ENCODE measurements around the gene TOLLIP. TPM values are rescaled to one million over a fixed set of nuclear protein-coding genes. Genes with fewer than 3 reads are reported as not detected.
A peak's percentile ranks its signal among the peaks of the same experiment; 100 is the strongest.
"Not testable (repeated sequence)": the region's sequence is repeated elsewhere in the genome, so short reads cannot be mapped to it uniquely, and the experiment has no call there.

Gene TOLLIP
- total RNA-seq, 1 donor from 2014 or later, result 139 TPM

DNA sequence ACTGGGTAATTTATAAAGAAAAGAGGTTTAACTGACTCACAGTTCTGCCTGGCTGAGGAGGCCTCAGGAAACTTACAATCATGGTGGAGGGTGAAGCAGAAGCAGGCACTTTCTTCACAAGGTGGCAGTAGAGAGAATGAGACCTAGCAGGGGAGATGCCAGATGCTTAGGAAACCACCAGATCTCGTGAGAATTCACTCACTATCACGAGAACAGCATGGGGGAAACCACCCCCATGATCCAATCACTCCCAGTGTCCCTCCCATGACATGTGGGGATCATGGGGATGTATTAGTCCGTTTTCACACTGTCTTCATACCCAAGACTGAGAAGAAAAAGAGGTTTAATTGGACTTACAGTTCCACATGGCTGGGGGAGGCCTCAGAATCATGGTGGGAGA, 45.0 kb downstream of the TOLLIP start:
- peak; percentile 72 for DNase-seq (ENCODE audit: low spot score)

- DNase-seq (ENCODE audit: low spot score), result no peak
These were observed 46.4 kb downstream of the TOLLIP start for GRCh38 chr11:1263010-1263409.

DNA sequence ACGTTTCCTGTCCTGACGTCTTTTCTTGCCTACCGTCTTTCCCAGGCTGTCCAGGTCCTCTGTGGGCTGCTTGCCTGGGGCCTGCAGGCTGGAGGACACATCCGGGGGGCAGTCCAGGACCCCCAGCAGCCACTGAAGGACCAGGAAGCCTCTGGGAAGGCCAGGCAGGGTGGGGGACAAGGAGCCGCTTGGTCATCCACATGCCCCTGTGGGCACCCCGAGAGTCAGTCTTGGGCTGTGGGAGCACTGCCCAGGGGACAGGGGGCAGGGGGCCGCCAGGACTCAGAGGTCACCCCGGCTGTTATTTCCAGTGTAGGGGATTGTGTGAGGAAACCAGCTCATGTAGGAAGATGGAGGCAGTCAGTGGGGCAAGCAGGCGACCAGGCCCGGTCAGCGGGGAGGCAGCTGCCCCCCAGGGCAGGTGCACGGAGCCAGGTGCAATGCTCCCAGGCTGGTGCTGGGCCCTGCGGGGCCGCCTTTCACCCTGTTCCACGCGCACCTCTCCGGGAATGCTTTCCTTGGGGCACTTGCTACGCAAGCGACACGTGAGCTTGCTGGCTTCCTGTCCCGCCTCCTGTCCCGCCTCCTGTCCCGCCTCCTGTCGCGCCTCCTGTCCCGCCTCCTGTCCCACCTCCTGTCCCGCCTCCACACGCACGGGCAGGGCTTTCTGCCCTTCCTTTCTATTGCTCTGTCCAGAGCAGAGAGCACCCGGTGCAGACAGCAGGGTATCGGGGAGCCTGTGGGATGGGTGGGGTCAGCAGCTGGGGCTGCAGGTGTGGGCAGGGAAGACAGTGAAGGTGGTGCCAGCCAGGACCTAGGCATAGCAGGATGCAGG, 47.0 kb downstream of the TOLLIP start:
- peak; percentile 92 for DNase-seq (ENCODE audit: low spot score)

DNA sequence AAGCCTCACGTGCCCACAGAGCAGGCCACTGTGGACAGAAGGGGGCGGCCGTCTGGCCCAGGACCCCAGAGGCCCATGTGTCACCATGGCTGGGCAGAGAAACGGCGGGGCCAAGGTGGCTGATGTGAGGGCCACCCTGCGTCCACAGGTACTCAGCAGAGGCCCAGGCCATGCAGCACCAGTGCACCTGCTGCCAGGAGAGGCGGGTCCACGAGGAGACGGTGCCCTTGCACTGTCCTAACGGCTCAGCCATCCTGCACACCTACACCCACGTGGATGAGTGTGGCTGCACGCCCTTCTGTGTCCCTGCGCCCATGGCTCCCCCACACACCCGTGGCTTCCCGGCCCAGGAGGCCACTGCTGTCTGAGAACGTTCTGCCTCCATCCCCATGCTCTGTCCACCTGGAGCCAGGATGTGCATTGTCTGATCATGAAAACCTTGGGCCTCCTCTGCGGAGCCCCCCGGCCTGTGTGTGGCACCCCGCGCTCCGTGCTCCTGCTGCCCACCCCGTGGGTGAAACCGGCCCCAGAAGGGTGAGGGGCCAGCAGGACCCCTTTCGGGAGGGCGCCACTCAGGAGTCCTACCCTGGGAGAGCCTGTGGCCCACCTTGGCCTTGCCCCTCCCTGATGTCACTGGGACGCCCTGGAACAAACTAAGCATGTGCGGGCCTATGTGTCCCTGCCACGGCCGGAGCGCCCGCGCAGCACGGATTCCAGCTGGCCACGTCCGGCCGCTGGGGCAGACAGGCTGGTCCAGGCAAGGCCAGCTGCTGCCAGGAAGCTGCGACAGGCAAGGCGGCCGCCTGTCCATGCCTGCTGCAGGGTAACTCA, 48.0 kb downstream of the TOLLIP start:
- DNase-seq (ENCODE audit: low spot score), result no peak

- no peak for DNase-seq (ENCODE audit: low spot score)
These were observed 48.8 kb downstream of the TOLLIP start for GRCh38 chr11:1260620-1261019.

DNA sequence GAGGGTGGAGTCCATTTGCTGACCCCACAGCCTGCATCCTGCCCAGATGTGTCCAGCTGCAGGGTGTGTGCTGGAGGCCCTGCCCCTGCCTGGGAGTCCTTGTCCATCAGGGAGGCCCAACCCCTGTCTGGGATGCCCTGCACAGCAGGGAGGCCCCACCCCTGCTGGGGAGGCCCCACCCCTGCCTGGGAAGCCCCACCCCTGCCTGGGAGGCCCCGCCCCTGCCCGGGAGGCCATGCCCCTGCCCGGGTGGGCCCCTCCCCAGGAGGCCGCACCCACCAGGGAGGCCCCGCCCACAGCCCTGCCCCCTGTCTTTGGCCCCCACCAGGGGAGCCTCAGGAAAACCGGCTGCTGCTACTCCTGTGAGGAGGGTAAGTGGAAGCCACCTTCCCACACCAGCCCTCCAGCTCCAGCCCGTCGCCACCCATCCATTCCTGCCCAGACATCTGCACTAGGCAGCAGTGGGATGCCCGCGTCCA, 49.4 kb downstream of the TOLLIP start:
- peak; percentile 48 for DNase-seq (ENCODE audit: low spot score)

GRCh38 chr11:1259561-1259960, 49.9 kb downstream of the TOLLIP start:
- no peak for DNase-seq (ENCODE audit: low spot score)

DNA sequence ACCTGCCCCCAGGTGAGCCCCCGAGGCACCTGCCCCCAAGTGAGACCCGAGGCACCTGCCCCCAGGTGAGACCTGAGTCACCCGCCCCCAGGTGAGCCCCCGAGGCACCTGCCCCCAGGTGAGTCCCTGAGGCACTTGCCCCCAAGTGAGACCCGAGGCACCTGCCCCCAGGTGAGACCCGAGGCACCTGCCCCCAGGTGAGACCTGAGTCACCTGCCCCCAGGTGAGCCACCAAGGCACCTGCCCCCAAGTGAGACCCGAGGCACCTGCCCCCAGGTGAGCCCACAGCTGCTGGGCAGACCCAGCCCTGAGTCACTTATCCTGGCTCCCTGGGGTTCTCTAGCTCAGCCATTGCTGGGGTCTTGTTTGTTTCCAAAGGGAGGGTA, 50.4 kb downstream of the TOLLIP start:
- no peak for DNase-seq (ENCODE audit: low spot score)

- no peak for DNase-seq (ENCODE audit: low spot score)
These were observed 50.9 kb downstream of the TOLLIP start for GRCh38 chr11:1258401-1259075.

DNA sequence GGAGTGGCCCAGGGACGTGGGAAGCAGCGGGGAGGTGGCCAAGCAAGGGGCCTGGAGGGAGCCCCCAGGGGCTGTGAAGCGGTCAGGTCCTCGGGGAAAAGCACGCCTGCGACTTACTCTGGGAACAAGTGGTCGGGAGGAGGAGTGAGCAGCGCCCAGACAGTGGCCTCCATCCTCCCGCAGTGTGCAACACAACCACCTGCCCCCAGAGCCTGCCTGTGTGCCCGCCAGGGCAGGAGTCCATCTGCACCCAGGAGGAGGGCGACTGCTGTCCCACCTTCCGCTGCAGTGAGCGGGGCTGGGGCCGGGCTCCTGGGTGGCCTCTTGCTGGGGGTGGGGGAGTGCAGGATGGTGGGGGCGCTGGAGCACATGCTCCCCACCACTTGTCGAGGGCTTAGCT, 51.5 kb downstream of the TOLLIP start:
- no peak for DNase-seq (ENCODE audit: low spot score)

GRCh38 chr11:1257366-1257765, 52.1 kb downstream of the TOLLIP start:
- no peak for DNase-seq (ENCODE audit: low spot score)

DNA sequence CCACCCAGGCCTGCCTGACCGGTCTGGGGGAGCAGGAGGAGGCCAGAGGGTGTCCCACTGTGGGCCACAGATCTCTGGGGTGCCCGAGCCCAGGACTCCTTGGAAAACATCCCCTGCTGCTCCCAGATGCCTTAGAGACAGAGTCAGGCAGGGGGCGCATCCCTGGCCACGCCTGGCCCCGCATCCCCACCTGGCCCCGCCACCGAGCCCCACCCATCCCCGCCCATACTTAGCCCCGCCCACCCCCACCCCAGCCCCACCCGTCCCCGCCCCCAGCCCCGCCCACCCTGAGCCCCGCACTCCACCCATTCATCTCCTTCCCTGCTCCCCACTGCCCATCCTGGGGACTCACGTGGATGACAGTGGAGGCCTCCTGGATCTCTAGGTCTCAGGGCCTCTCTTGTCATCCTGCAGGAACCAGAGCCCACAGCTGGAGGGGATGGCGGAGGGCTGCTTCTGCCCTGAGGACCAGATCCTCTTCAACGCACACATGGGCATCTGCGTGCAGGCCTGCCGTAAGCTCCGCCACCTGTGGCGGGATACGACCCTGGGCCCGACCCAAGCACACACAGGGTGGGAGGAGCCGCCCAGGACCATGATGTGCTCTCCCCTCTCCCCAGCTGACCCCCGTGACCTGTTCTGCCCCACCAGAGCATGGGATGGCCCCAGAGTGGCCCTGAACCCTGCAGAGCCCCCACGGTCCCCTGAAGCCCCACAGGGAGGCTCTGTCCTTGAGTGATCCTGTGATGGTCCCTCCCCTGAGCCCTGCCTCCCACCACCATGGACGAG, 53.0 kb downstream of the TOLLIP start:
- no peak for DNase-seq (ENCODE audit: low spot score)

DNA sequence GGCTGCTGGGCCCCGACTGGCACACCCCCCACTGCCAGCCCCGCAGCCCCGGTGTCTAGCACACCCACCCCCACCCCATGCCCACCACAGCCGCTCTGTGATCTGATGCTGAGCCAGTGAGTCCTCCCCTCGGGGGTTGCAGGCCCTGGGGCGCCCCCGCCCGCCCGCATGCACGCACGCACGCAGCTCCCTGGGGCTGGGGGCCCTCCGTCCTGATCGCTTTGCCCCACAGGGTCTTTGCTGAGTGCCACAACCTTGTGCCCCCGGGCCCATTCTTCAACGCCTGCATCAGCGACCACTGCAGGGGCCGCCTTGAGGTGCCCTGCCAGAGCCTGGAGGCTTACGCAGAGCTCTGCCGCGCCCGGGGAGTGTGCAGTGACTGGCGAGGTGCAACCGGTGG, 54.3 kb downstream of the TOLLIP start:
- DNase-seq (ENCODE audit: low spot score), result no peak

DNA sequence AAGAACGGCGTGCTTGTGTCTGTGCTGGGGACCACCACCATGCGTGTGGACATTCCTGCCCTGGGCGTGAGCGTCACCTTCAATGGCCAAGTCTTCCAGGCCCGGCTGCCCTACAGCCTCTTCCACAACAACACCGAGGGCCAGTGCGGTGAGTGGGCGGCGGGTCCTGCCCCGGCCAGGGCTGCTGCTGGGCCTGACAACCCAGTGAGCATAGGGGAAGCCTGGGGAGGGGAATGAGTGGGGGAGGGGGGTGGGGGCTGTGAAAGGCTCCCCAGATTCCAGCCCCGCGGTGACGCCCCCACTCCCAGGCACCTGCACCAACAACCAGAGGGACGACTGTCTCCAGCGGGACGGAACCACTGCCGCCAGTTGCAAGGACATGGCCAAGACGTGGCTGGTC, 54.7 kb downstream of the TOLLIP start:
- no peak for DNase-seq (ENCODE audit: low spot score)

GRCh38 chr11:1254086-1254648, 55.3 kb downstream of the TOLLIP start:
- DNase-seq (ENCODE audit: low spot score), result no peak

DNA sequence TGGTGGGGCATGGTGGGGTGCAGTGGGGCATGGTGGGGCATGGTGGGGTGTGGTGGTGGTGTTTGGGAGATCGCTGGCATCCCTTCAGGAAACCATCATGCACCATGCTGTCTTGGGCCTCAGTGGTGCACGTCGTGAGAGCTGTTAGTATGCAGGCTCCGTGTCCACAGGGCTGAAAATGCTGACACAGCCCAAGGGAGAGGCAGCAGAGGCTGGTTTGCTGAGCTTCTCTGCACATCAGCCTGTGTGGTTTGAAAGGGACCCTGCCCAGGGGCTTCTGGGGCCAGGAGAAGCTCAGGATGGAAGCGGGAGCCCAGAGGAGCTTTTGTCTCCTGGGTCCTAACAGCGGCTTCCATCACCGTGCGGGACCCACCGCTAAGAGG, 56.3 kb downstream of the TOLLIP start:
- DNase-seq (ENCODE audit: low spot score), result no peak

DNA sequence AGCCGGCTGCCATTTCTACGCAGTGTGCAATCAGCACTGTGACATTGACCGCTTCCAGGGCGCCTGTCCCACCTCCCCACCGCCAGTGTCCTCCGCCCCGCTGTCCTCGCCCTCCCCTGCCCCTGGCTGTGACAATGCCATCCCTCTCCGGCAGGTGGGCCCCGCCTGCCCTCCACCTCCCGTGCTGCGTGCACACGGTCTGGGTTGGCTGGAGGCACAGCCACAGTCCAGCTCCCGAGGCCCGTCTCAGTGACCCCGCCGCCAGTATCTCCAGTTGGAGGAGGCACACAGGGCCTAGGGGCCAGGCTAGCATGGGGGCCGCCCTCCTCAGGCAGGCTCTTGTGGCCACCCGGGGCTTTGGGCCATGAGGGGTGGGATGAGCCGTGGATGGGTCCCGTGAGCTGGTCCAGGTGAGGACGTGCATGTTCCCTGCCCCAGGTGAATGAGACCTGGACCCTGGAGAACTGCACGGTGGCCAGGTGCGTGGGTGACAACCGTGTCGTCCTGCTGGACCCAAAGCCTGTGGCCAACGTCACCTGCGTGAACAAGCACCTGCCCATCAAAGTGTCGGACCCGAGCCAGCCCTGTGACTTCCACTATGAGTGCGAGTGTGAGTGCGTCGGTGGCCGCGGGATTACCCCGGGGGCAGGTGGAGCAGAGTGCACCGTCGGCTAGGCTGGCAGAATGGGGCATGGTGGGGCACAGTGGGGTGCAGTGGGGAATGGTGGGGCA, 56.9 kb downstream of the TOLLIP start:
- DNase-seq (ENCODE audit: low spot score), result no peak

DNA sequence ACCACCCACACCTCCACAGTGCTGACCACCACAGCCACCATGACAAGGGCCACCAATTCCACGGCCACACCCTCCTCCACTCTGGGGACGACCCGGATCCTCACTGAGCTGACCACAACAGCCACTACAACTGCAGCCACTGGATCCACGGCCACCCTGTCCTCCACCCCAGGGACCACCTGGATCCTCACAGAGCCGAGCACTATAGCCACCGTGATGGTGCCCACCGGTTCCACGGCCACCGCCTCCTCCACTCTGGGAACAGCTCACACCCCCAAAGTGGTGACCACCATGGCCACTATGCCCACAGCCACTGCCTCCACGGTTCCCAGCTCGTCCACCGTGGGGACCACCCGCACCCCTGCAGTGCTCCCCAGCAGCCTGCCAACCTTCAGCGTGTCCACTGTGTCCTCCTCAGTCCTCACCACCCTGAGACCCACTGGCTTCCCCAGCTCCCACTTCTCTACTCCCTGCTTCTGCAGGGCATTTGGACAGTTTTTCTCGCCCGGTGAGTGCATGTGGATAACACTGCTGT, 58.1 kb downstream of the TOLLIP start:
- no peak for DNase-seq (ENCODE audit: low spot score)

GRCh38 chr11:1250411-1250810, 59.0 kb downstream of the TOLLIP start:
- DNase-seq (ENCODE audit: low spot score), result not testable (repeated sequence)

GRCh38 chr11:1248951-1249350, 60.5 kb downstream of the TOLLIP start:
- not testable (repeated sequence) for DNase-seq (ENCODE audit: low spot score)
